Natural killer cell (primary cell): ENCODE measurements around the gene CD27. TPM values are rescaled to one million over a fixed set of nuclear protein-coding genes. Genes with fewer than 3 reads are reported as not detected.
"Not testable (repeated sequence)": the region's sequence is repeated elsewhere in the genome, so short reads cannot be mapped to it uniquely, and the experiment has no call there.

ENCODE experiments used
- ATAC-seq, 3 donors: fragments of 150-1000 bp in 2 of 3; fragments of 200-7000 bp in 1 of 3; cut with Tn5 transposase; 1 replicate in 1 of 3; 2 replicates in 2 of 3; pipeline ENCODE4 v1.10.0; 2021; ENCODE audit warnings: mild to moderate bottlenecking in 2 of 3, moderate library complexity in 2 of 3
- DNase-seq, 2 donors: peaks; one replicate each; pipeline versions ENCODE4 v3.0.0 to v3.0.0-alpha.2; 2013 to 2021; ENCODE audit warnings: mixed read lengths in 1 of 2
- H3K27ac ChIP-seq: one replicate; pipeline ENCODE4 v1.5.1; 2013; ENCODE audit warnings: mild to moderate bottlenecking, low read length
- H3K27me3 ChIP-seq: one replicate; pipeline ENCODE4 v1.6.1; 2013; ENCODE audit warnings: low read length; ENCODE audit not compliant: control insufficient read depth, insufficient read depth
- H3K36me3 ChIP-seq: one replicate; pipeline ENCODE4 v1.6.1; 2013; ENCODE audit warnings: low read length; ENCODE audit not compliant: control insufficient read depth, insufficient read depth
- H3K4me1 ChIP-seq: one replicate; pipeline ENCODE4 v1.6.1; 2013; ENCODE audit warnings: low read length; ENCODE audit not compliant: control insufficient read depth, insufficient read depth
- H3K4me3 ChIP-seq: one replicate; pipeline ENCODE4 v1.5.1; 2013; ENCODE audit warnings: low read length
- H3K9me3 ChIP-seq: one replicate; pipeline ENCODE4 v1.6.1; 2013; ENCODE audit warnings: low read length; ENCODE audit not compliant: control insufficient read depth, insufficient read depth
- H3K27ac Mint-ChIP-seq, 2 donors: one replicate each; pipeline ENCODE4 v1.8.0; 2022; ENCODE audit warnings: mild to moderate bottlenecking in 2 of 2, mixed read lengths in 2 of 2, moderate library complexity in 1 of 2
- H3K27me3 Mint-ChIP-seq, 2 donors: one replicate each; pipeline ENCODE4 v1.8.0; 2022; ENCODE audit warnings: low read depth in 2 of 2, mixed read lengths in 2 of 2
- H3K36me3 Mint-ChIP-seq: one replicate; pipeline ENCODE4 v1.8.0; 2022; ENCODE audit warnings: mixed read lengths
- H3K4me1 Mint-ChIP-seq, 2 donors: one replicate each; pipeline ENCODE4 v1.8.0; 2022; ENCODE audit warnings: mixed read lengths in 2 of 2
- H3K4me3 Mint-ChIP-seq: one replicate; pipeline ENCODE4 v1.8.0; 2022; ENCODE audit warnings: mild to moderate bottlenecking, moderate library complexity, mixed read lengths
- H3K9me3 Mint-ChIP-seq, 2 donors: one replicate each; pipeline ENCODE4 v1.8.0; 2022; ENCODE audit warnings: mixed read lengths in 2 of 2
- CTCF ChIP-seq: fragments of 200-600 bp; IDR thresholded peaks from one replicate; pipeline ENCODE4 v1.8.0; 2022; ENCODE audit warnings: antibody characterized with exemption
- WGBS: methylation state at CpG from one replicate; pipeline ENCODE4 v1.1.7; 2013; ENCODE audit warnings: missing lambda C conversion rate; ENCODE audit not compliant: insufficient coverage; 5-methylcytosine and 5-hydroxymethylcytosine counted together
- intact Hi-C: fragments of 100-400 bp; cut with micrococcal nuclease; formaldehyde crosslinking; loops from one replicate; pipeline ENCODE4 v1.14.2; 2022
- total RNA-seq, 4 donors: library from RNA; stranded (reverse); fragments of 120-200 nt in 1 of 4; gene quantifications; one replicate each; pipeline versions ENCODE4 v1.2.3 to v1.2.4, GENCODE V29; 2013 to 2022

The CD27 gene
- total RNA-seq, 3 donors from 2014 or later (not counting 1 experiment from before 2014, with no cell fraction given): 2.7 to 13.7 (median 3.1) TPM

GRCh38 chr12:6465467-6466183, 20.9 kb downstream of the CD27 start:
- Histone ChIP-seq H3K9me3 (no peaks in the 10 kb centered on the region), H3K36me3 (peaks cover 42% of the 10 kb centered on the region), H3K4me3 (no peak overlapping the region), H3K27ac (no peak overlapping the region), H3K4me1 (peaks cover 65% of the 10 kb centered on the region), H3K27me3 (no peaks in the 10 kb centered on the region)
- DNase-seq (peak in 1 of 2 donors; percentile 85), ATAC-seq (peak in 1 of 3 donors; percentile 22)
- peak overlapping the region; percentile 95 to 97 for H3K27ac Mint-ChIP-seq
- TF ChIP-seq CTCF: peak; percentile 82
- peaks cover 7% of the 10 kb centered on the region for H3K36me3 Mint-ChIP-seq
- peaks cover 77 to 89% of the 10 kb centered on the region in 2 donors for H3K4me1 Mint-ChIP-seq
- 58% methylated on average over 6 of the region's 6 CpGs for WGBS
- intact Hi-C loops: loop anchor here (1.0 kb wide), 1 partner anchor 42 kb away; no protein-coding TSS in a partner anchor
- no peaks in the 10 kb centered on the region for H3K9me3 Mint-ChIP-seq
- no peaks in the 10 kb centered on the region for H3K27me3 Mint-ChIP-seq
- H3K4me3 Mint-ChIP-seq: peak overlapping the region; percentile 67

GRCh38 chr12:6466184-6466573, 21.4 kb downstream of the CD27 start:
- intact Hi-C loops: no loop called here
- Mint-ChIP-seq H3K4me1 (peaks cover 75 to 89% of the 10 kb centered on the region in 2 donors), H3K4me3 (no peak overlapping the region), H3K27me3 (no peaks in the 10 kb centered on the region), H3K9me3 (no peaks in the 10 kb centered on the region), H3K36me3 (peaks cover 7% of the 10 kb centered on the region), H3K27ac (peak overlapping the region; percentile 95 to 97)
- H3K4me1 ChIP-seq: peaks cover 63% of the 10 kb centered on the region
- H3K27ac ChIP-seq: no peak overlapping the region
- no peak for TF ChIP-seq CTCF
- DNase-seq (peak in 1 of 2 donors; percentile 11), ATAC-seq (no peak)
- H3K4me3 ChIP-seq: no peak overlapping the region
- peaks cover 40% of the 10 kb centered on the region for H3K36me3 ChIP-seq
- 98% methylated on average over 5 of the region's 5 CpGs for WGBS
- H3K9me3 ChIP-seq: no peaks in the 10 kb centered on the region
- no peaks in the 10 kb centered on the region for H3K27me3 ChIP-seq

GRCh38 chr12:6466751-6467150, 22.0 kb downstream of the CD27 start:
- 91% methylated on average over 4 of the region's 4 CpGs for WGBS
- H3K27ac Mint-ChIP-seq: peak overlapping the region; percentile 95 to 97
- H3K27me3 Mint-ChIP-seq, ATAC-seq, H3K36me3 Mint-ChIP-seq, intact Hi-C loops, H3K4me3 Mint-ChIP-seq, H3K9me3 ChIP-seq, H3K27ac ChIP-seq, H3K9me3 Mint-ChIP-seq, H3K27me3 ChIP-seq, H3K4me3 ChIP-seq: not testable (repeated sequence)
- H3K4me1 Mint-ChIP-seq: peaks cover 73 to 87% of the 10 kb centered on the region in 2 donors
- H3K4me1 ChIP-seq: peaks cover 60% of the 10 kb centered on the region
- DNase-seq: peak in 1 of 2 donors; percentile 9
- H3K36me3 ChIP-seq: peaks cover 40% of the 10 kb centered on the region

- 92% methylated on average over 9 of the region's 9 CpGs for WGBS
Observed at GRCh38 chr12:6467571-6468282, 23.0 kb downstream of the CD27 start.

More at GRCh38 chr12:6467571-6468282, 23.0 kb downstream of the CD27 start:
- Mint-ChIP-seq H3K4me3 (peak overlapping the region; percentile 57), H3K27ac (peak overlapping the region; percentile 95 to 97), H3K4me1 (peaks cover 64 to 77% of the 10 kb centered on the region in 2 donors)
- H3K9me3 ChIP-seq, DNase-seq, H3K4me3 ChIP-seq, intact Hi-C loops, ATAC-seq, H3K36me3 Mint-ChIP-seq, H3K27me3 ChIP-seq, H3K27ac ChIP-seq, H3K27me3 Mint-ChIP-seq, H3K9me3 Mint-ChIP-seq: not testable (repeated sequence)
- H3K4me1 ChIP-seq: peaks cover 50% of the 10 kb centered on the region
- peaks cover 37% of the 10 kb centered on the region for H3K36me3 ChIP-seq
